Kidney capillary endothelial cell (primary cell): Measurements from ENCODE around the gene KIF9.
"Not testable (repeated sequence)": the region's sequence is repeated elsewhere in the genome, so short reads cannot be mapped to it uniquely, and the experiment has no call there.

Experiments used
- DNase-seq: peaks from one replicate; pipeline ENCODE4 v3.0.0-alpha.2; 2018; ENCODE audit warnings: low spot score

Gene KIF9

DNA sequence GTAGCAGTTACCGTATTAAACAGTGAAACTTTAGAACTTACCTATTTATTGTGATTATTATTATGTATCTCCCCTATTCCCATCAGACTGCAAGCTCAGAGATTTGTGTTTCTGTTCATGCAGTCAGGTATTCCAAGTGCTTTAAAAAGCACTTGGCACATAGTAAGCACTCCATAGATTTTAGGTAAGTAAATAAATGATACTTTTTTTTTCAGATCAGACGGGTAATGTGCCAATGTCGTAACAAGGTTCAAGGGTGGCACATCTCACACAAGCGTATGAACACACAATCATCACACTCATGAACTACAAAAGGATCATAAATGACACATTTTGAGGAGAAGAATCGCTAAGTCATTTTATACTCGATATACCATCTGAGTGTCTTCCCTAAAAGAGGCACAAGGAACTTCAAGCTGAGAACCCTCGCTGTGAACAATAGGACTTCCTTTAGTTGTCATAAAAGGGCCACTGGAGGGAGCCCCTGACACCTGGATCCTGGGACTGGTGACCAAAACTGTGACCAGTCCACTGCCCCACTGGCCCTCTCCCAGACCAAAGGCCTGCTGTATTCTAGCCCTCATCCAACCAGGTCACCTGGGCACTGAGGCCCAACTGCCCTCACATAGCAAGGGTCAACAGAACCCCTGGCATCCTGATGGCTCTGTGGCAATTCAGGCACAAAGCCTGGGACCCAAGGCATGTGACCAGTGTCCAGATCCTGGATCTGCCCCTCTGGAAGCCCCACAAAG lies 32.1 kb downstream of the KIF9 start:
- DNase-seq, result peak; percentile 33

DNA sequence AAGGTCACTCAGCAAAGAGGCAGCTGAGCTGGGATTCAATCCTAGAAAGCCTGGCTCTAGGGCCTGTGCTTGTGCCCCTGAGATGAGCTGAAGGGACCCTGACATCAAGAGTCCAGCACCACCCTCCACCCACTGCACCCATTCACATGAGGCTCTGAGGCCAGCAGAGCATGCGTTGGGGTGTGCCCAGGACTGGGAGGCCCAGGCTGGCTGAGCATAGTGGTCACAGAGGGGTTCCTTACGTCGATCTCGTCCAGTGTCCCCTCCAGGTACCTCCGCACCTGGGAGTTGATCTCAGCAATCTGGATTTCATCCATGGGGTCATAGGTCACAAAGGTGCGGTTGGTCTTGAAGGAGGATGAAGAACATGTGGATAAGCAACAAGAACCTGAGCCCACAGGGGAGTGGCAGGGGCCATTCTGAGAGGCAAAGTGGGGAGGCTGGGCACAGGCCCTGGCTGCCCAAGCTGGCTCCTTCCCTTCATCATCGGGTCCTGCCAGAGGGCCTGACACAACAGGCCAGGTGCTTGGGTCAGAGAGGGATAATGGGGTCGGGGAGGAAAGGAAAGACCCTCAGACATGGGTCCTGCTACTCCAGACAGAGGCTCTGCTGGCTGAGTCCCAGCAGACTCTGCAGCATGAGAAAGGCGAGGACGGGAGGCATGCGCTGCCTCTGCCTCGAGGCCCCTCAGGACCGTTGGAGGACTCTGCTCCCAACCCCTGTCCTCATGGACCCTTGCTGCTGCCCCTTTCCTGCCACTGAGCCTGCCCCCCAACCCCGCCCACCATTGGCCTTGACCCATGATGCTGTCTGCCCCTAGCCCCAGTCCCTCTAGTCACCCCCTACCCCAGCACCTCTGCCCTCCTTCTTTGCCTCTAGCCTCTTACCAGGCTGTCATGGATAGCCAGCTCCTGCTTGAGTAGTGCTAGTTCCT lies 35.2 kb downstream of the KIF9 start:
- no peak for DNase-seq

GRCh38 chr3:47245271-47245670 lies 37.3 kb downstream of the KIF9 start:
- DNase-seq, result no peak

DNA sequence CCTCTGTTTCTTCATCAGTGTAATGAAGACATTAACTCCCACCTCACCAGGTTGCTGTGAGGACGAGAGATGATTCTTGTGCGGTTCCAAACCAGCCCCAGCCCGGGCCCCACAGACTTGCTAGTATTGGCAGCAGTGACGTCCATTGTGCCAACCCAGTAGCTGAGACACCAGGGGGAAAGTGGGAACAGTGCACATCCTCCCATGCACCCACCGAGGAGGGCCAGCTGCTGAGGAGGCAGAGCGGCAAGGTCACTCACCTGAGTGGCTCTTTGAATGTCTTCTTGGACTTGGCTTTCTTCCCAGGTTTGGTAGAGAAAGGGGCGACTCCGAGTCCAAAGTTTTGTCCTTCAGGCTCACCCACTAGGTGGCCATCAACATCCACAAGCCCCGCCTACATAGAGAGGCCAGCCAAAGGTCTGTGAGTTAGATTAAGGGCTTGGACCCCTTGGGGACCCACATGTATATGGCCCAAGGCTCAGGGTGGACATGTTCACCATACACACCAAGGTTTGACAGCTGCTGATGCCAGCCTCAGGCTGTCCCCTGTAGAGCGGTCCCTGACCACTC lies 38.0 kb downstream of the KIF9 start:
- DNase-seq, result no peak

DNA sequence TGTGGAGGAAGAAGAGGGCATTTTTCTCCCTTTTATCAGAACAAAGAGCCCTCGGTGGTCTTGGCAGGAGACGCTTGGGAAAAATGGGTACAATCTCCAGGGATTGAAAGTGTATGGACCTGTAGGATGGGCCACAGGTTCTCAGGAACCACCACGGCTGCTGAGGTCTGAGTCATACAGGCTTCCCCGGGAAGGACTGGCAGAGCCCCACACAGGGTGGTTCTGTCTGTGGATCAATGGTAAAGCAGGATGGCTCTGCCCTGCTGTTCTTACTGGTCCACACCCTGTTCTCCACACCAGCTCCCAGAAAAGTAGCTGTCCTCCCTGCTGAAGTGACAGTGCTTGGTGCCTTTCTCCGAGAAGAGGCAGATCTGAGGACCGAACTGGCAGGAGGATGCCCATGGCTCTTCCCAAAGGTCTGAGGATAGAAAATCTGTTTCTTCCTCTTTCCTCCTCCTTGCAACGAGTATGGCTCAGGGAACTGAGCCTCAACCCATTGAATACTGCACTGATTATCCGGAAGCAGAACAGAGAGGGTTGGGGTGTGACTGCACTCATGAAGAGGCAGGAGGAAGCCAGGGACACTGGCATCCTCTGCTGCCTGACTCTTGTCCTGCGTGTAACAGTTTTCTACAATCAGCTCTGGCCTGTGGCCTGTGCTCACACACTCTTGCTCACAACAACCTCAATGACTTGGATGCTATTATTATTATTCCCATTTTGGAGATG lies 39.0 kb downstream of the KIF9 start:
- no peak for DNase-seq

DNA sequence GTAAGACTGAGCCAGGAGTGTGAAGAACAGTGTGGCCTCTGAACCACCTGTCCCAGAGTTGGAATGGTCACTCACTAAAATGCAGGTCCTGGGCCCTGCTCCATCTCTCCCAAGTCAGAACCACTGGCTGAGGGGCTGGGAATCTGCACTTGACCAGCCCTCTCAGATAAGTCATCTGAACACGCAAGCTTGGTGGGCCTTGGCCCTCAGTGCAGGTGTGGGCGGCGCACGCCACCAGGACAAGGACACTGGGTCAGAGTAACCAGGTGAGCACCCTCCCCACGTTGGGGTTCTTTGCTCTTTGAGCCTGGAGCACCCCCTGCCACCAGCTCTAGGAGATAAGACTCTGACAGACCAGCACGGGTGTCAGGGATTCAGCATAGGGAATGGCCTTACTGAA lies 42.7 kb downstream of the KIF9 start:
- DNase-seq, result no peak

- DNase-seq, result no peak
Measured at GRCh38 chr3:47238017-47238416, 44.6 kb downstream of the KIF9 start.

DNA sequence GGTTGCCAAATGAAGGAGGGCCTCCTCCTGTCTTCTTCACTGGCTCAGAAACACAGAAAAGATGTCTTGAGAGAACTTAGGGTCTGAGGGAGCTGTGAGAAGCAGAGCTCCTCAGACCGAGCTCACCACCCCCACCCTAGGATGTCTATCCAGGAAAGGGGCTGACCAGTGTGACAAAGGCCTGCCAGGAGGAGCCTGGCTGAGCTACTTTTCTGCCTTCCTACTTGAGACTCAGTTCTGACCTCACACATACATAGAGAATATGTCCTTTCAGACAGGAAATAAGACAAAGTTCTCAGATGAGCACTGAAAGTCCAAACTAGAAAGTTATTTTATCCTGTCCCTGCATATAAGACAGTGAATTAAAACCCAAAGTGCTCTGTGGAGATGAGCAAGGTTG lies 54.5 kb downstream of the KIF9 start:
- peak; percentile 22 for DNase-seq

DNA sequence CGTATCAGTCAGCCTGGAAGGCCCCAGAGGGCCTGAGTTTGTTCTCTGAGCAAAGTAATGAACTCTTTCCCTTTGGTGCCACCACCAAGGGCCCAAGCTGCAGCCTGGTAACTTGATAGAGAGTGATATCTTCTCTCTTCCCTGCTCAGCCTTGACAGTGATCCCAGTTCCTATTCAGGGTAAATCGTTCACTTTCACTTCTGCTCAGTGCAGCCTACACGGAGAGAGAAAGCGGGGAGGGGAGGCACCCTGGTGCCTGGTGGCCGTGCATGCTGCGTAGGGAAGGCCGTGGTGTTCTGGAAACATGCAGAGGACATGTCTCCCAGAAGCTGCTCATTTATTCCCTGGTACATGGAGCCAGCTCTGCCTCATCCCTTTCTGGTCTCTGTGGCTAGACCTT lies 54.9 kb downstream of the KIF9 start:
- DNase-seq, result no peak

DNA sequence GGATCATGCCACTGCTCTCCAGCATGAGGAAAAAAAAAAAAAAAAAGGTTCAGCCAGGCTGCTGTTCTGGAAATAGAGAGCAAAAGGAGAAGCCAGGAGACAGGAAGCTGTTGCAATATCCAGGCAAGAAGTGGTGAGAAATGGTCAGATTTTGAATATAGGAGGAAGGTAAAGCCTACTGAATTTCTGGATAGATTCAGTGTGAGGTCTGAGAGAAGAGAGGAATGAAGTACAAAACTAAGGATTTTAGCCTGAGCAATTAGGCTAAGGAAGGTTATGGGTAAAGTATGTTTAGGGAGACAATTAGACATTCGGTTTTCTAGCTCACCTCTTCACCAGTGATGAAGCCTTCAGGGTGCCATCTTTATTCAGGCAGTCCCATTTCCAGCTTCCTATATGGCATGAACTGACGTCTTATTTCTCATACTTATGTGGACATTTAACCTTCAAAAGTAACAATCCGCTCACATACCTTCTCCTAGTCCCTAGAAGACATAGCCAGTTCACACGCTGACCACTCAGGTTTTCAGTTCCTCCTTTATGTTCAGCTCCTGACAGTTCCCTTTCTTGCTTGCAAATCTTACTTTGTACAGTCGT lies 57.2 kb downstream of the KIF9 start:
- no peak for DNase-seq

DNA sequence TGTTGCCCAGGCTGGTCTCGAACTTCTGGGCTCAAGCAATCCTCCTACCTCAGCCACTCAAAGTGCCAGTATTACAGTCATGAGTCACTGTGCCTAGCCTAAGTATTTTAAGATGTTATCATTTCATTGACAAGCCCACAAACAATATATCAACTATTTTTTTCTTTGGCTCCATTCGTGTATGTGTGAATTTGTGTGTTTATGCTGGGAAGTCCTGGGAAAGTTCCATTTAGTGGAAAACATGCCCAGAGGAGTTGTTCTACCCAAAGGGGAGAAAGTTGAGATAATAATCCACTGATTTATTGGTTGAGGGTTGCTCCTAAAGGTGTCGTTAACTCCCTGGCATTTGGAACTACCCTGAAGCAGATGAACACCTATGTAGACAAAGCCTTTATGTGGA lies 58.8 kb downstream of the KIF9 start:
- DNase-seq, result no peak

GRCh38 chr3:47221798-47222197 lies 60.8 kb downstream of the KIF9 start:
- DNase-seq, result no peak

DNA sequence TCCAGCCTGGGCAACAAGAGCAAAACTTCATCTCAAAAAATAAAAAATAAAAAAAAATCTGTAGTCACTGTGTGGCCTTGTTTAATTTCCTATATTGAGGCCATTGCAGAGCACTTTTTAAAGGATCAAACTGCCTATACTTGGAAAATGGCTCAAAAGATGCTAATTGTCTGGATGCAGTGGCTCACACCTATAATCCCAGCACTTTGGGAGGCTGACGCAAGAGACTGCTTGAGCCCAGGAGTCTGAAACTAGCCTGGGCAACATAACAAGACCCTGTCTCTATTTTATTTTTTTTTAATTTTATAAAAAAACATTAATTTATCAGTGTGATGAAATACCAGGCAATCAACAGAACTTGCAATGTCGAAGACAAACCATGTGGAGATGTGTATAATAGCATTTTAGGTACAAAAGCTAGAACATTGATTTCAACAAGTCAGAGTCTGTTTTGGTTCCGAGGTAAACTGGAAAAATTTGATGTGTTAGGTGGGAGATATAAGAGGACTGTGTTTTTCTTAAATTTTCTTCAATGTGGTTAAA lies 71.7 kb downstream of the KIF9 start:
- DNase-seq, result no peak

DNA sequence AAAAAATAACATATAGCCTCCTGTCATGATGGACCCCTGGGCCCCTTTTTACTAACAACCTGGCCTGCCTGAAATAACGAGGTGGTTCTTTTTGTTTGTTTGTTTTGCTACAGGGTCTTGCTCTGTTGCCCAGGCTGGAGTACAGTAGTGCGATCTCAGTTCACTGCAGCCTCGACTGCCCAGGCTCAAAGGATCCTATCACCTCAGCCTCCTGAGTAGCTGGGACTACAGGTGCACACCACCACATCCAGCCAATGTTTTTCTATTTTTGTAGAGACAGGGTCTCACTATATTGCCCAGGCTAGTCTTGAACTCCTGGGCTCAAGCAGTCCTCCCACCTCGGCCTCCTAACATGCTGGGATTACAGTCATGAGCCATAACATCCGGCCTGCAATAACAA lies 76.6 kb downstream of the KIF9 start:
- not testable (repeated sequence) for DNase-seq

DNA sequence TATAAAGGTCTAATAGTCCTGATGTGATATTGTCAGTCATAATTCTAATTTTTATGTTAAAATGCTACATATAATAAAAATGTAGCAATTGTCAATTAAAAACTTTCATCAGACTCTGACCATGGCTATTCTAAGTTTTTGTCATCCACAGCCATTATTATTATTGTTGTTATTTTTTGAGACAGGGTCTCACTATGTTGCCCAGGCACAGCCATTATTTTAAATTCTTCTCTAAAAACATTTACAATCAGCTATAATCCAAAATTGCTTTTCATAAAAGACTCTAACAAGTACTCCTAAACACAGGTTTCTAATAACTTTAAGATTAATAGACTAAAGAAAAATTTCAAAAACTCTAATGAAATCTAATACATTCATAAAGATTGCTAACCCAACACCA lies 77.7 kb downstream of the KIF9 start:
- DNase-seq, result no peak

DNA sequence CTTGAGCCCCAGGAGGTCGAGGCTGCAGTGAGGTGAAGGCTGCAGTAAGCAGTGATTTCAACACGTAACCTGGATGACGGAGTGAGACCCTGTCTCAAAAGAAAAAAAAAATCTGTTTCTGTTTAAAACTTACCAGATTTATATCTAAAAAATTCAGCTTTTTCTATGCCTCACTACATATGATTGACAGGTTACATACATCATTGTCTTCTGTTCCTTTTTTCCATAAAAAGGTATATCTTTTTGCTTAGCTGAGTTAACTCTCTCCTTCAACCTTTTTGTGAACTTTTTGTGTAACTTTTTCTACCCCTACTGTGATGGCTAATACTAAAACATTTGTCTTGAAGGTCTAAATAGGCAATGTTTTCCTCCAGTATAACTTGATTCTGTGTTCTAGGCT lies 80.1 kb downstream of the KIF9 start:
- DNase-seq, result no peak

DNA sequence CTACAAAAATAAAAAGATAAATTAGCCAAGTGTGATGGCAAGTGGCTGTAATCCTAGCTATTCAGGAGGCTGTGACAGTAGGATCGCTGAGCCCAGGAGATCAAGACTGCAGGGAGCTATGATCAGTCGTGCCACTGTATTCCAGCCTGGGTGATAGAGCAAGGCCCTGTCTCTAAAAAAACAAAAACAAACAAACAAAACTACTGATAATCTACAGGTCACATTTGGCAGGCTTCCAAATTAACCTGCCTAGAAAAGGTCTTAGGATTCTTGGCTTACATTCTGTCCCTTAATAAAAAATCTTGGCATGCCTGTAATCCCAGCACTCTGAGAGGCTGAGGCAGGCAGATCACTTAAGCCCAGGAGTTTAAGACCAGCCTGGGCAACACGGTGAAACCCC lies 85.3 kb downstream of the KIF9 start:
- no peak for DNase-seq

- DNase-seq, result no peak
Measured at GRCh38 chr3:47194994-47195393, 87.6 kb downstream of the KIF9 start.

- no peak for DNase-seq
Measured at GRCh38 chr3:47193871-47194859, 88.4 kb downstream of the KIF9 start.

- no peak for DNase-seq
Measured at GRCh38 chr3:47186285-47186684, 96.3 kb downstream of the KIF9 start.
